Measurements from ENCODE around the gene PPFIA1. TPM values are rescaled to one million over a fixed set of nuclear protein-coding genes. Genes with fewer than 3 reads are reported as not detected.

The PPFIA1 gene
- total and polyA plus RNA-seq, 2 of the 13 experiments (the other 11 are each of a cell fraction or from before 2014, with no cell fraction given): 29.9 to 45.2 TPM

GRCh38 chr11:70270104-70270876 lies at the start of gene PPFIA1 (continued):
- no peak for TF ChIP-seq ZBTB33 (CRISPR knock-in tag; IDR thresholded peaks at IDR 0.05)
- TF ChIP-seq ZNF652 (CRISPR knock-in tag; IDR thresholded peaks at IDR 0.05; ENCODE audit: borderline replicate concordance, low read depth): no peak
- TF ChIP-seq TRIM24 (CRISPR knock-in tag; IDR thresholded peaks at IDR 0.05): no peak
- TF ChIP-seq MEIS2 (CRISPR knock-in tag; IDR thresholded peaks at IDR 0.05): no peak
- peak; percentile 45; the same call in 1 of the 2 replicates for TF ChIP-seq ISX (CRISPR knock-in tag; conservative IDR thresholded peaks at IDR 0.05)
- TF ChIP-seq MTA1 (CRISPR knock-in tag; IDR thresholded peaks at IDR 0.05; ENCODE audit: borderline replicate concordance): peak; percentile 42; the same call in 1 of the 2 replicates
- peak; percentile 85 for TF ChIP-seq NFYC (CRISPR knock-in tag; IDR thresholded peaks at IDR 0.05)
- peak; percentile 56; the same call in 1 of the 2 replicates for TF ChIP-seq STAT6 (CRISPR knock-in tag; IDR thresholded peaks at IDR 0.05; ENCODE audit: borderline replicate concordance)
- no peak for TF ChIP-seq SIX1 (CRISPR knock-in tag; IDR thresholded peaks at IDR 0.05; ENCODE audit: borderline replicate concordance)
- TF ChIP-seq HNRNPL (IDR thresholded peaks at IDR 0.05; ENCODE audit: low read depth, low read length): no peak
- no peak for TF ChIP-seq ATF6 (CRISPR knock-in tag; conservative IDR thresholded peaks at IDR 0.05)
- TF ChIP-seq DRAP1 (CRISPR knock-in tag; IDR thresholded peaks at IDR 0.05): 0 out of 2 replicates have a peak, but pooled peaks have one; percentile 32
- no peak for TF ChIP-seq PTBP1 (IDR thresholded peaks at IDR 0.05; ENCODE audit: low read depth, low read length, poor library complexity, severe bottlenecking)
- no peak; the same call in 1 of the 2 replicates for TF ChIP-seq NCOR1 (IDR thresholded peaks at IDR 0.05; ENCODE audit: borderline replicate concordance, low read length)
- no peak for TF ChIP-seq DBP (CRISPR knock-in tag; IDR thresholded peaks at IDR 0.05; ENCODE audit: not compliant biosample characterization)
- TF ChIP-seq ZNF704 (CRISPR knock-in tag; IDR thresholded peaks at IDR 0.05; ENCODE audit: borderline replicate concordance): 0 out of 2 replicates have a peak, but pooled peaks have one; percentile 83
- peak; percentile 8; the same call in 1 of the 2 replicates for TF ChIP-seq ZNF362 (CRISPR knock-in tag; IDR thresholded peaks at IDR 0.05; ENCODE audit: borderline replicate concordance)

Measured in HepG2 (cell line).